GM12875 (cell line): ENCODE measurements around the gene DPP6.

ENCODE experiments used
- H3K4me3 ChIP-seq: one replicate; pipeline ENCODE4 v1.5.1; 2011; ENCODE audit warnings: low read depth, low read length, control low read depth
- TF ChIP-seq, protein P1 (sequence below): IDR thresholded peaks from 2 replicates; pipeline ENCODE4 v1.5.1; 2011; ENCODE audit warnings: low read depth, mild to moderate bottlenecking, control low read depth, inconsistent platforms, low read length, moderate library complexity, borderline replicate concordance; ENCODE audit not compliant: insufficient read depth

DPP6 gene

DNA sequence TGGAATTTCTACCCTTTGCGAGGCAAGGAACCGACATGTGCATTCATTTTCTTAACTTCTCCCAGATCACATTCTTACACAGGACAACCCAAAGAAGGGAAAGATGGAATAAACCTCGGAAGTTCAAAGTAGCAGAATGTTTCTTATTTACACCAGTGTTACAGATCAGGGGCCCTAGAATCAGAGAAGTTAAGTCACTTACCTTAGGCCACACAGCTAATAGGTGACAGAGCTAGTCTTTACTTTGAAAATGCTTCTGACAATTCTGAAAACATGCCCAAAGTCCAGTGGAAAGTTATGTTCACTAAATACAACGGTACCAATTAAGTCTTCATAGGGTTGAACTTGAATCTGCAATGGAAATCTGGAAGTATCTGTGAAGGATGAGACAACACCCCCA, 437.7 kb downstream of the DPP6 start:
- TF ChIP-seq, protein P1, sequence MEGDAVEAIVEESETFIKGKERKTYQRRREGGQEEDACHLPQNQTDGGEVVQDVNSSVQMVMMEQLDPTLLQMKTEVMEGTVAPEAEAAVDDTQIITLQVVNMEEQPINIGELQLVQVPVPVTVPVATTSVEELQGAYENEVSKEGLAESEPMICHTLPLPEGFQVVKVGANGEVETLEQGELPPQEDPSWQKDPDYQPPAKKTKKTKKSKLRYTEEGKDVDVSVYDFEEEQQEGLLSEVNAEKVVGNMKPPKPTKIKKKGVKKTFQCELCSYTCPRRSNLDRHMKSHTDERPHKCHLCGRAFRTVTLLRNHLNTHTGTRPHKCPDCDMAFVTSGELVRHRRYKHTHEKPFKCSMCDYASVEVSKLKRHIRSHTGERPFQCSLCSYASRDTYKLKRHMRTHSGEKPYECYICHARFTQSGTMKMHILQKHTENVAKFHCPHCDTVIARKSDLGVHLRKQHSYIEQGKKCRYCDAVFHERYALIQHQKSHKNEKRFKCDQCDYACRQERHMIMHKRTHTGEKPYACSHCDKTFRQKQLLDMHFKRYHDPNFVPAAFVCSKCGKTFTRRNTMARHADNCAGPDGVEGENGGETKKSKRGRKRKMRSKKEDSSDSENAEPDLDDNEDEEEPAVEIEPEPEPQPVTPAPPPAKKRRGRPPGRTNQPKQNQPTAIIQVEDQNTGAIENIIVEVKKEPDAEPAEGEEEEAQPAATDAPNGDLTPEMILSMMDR = no peak
- H3K4me3 ChIP-seq = no peak overlapping the region

DNA sequence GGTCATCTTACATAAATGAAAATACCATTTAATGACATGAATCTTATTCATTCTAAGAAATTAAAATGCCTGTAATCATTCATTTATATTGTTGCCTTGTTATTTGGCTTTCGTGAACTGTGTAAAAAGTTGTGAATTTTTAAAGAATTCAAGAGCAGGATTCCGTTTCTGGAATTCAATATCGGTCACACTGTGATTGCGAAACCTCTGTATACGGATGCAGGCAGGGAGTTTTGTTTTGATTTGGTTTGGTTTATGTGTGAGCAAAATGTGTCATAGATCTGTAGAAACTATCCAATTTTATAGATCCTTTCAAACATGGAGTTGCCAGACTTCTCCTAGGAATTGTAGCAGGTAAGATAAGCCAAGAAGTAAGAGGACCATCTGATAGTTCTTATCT, 441.4 kb downstream of the DPP6 start:
- H3K4me3 ChIP-seq = no peak overlapping the region
- TF ChIP-seq, protein P1 = no peak

DNA sequence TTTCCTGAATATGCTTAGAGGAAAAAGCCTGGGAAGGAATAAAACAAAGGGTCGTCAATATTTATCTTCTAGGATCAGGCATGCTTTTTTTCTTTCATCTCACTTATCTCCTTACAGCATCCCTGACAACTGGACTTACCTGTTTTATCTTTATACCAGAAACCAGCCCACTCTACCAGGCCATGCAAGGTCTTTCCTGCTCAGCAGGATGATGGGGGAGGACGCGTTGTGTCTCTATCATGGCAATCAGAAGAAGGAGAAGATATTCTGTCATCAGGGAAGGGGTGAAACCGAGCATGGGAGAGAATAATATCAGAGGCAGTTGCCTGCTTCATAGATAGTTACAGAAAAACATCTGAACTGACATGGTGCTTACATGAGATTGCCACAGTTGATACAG, 445.6 kb downstream of the DPP6 start:
- H3K4me3 ChIP-seq = no peak overlapping the region
- TF ChIP-seq, protein P1 = no peak

DNA sequence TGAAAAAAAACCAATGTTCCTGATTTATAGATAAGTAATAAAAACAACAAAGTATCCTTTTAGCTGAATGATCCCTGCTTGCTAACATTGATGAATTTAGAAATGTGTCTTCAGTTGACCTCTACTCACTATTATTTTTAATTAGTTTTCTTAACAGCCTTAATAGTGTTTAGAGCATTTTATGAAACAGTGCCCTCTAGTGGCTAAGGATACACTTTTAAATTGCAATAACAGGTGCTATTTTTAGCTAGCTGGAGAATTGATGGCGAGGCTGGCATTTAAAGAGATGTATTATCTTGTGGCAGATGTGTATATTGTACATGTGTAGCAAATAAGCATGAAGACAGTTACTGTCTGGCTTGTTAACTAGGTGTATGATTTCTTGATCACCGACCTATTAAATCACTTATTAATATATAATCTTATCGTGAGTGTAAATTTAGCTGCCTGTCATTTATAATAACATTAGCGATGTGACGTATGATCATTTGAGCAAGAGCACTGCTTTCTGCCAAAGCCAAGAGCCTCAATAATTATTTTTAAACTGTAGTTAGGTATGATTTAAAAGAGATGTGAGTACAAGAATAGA, 451.9 kb downstream of the DPP6 start:
- TF ChIP-seq, protein P1 = peak; percentile 14; the same call in 1 of the 2 replicates
- H3K4me3 ChIP-seq = no peak overlapping the region

DNA sequence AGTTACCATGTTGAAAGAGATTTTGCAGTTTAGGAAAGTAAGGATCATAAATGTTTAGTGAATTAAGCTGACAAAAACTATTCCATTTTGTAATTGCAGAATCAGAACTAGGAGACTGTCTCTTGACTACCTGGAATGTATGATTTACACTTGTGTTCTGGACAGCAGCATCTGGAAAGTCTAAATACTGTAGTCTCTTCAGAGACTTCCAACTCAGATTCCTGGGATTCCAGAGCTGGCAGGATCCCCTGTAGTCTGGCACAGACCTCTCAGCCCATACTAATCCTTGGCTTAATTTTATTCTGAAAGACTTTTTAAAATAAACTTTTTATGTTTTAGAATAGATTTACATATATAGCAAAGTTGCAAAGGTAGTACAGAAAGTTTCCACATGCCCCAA, 452.7 kb downstream of the DPP6 start:
- TF ChIP-seq, protein P1 = no peak

DNA sequence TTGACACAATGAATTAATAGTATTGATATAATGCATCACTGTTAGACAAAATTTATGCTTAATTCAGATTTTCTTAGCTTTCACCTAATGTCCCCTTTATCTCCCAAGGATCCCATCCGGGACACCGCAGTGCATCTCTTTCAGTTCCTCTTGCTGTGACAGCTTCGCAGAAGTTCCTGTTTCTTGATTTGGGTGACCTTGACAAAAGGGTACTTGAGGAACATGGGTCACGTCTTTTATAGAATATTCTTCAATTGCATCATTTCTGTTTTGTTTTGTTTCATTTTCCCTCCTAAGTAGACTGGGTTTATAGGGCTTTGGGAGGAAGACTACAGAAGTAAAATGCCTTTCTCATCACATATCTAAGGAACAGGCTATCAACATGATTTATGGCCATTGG, 453.2 kb downstream of the DPP6 start:
- TF ChIP-seq, protein P1 = no peak
- no peak overlapping the region for H3K4me3 ChIP-seq

More for the DNA sequence above, 452.7 kb downstream of the DPP6 start:
- no peak overlapping the region for H3K4me3 ChIP-seq

DNA sequence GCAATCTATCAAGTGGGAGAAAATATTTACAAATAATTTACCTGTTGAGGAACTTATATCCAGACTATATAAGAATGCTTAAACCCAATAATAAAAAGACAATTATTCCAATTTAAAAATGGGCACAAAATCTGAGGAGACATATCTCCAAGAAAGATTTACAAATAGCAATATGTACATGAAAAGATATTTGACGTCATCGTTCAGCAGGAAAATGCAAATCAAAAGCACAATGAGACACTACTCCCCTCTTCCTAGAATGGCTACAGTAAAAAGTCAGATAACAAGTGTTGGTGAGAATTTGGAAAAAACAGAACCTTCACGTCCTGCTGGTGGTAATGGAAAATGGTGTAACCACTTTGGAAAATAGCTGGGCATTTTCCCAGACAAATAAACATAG, 457.0 kb downstream of the DPP6 start:
- TF ChIP-seq, protein P1 = no peak
- H3K4me3 ChIP-seq = no peak overlapping the region
